PC-3 (cell line): Measurements from ENCODE around the gene UBL4A. TPM values are rescaled to one million over a fixed set of nuclear protein-coding genes. Genes with fewer than 3 reads are reported as not detected.

Source experiments
- ATAC-seq: fragments of 200-7000 bp; cut with Tn5 transposase; 2 replicates; pipeline ENCODE4 v1.9.1; 2020; ENCODE audit warnings: mild to moderate bottlenecking, moderate library complexity
- BruUV-seq: library from RNA; stranded (reverse); fragments of 400-500 nt; replicated peaks from 2 replicates; lab custom pipeline; 2021; lab: Mats Ljungman, UMichigan
- CTCF ChIA-PET: fragments of 300-600 bp; sonication (Branson Sonifier 250); formaldehyde crosslinking; loops from one replicate; lab custom pipeline; 2022; ENCODE audit warnings: antibody characterized with exemption; lab: Charles Lee
- POLR2A ChIA-PET: fragments of 300-600 bp; sonication (Branson Sonifier 250); formaldehyde crosslinking; loops from one replicate; lab custom pipeline; 2022; ENCODE audit warnings: antibody characterized with exemption; ENCODE audit not compliant: unreplicated experiment; lab: Charles Lee
- DNase-seq: peaks from one replicate; pipeline ENCODE4 v3.0.0-alpha.2; 2015
- H2AFZ ChIP-seq: fragments of 300-600 bp; sonication (generic); 2 replicates; pipeline ENCODE4 v1.6.0; 2016; ENCODE audit warnings: antibody characterized with exemption, low read length
- H3F3A ChIP-seq: fragments of 300-600 bp; sonication (generic); one replicate; pipeline ENCODE4 v1.6.0; 2017; ENCODE audit warnings: antibody characterized with exemption, low read length, control low read depth, mild to moderate bottlenecking; ENCODE audit not compliant: unreplicated experiment
- H3K27ac ChIP-seq: fragments of 300-600 bp; sonication (generic); 2 replicates; pipeline ENCODE4 v1.5.1; 2016; ENCODE audit warnings: mild to moderate bottlenecking, low read length
- H3K27me3 ChIP-seq: fragments of 300-600 bp; sonication (generic); 2 replicates; pipeline ENCODE4 v1.6.1; 2016; ENCODE audit warnings: low read length, mixed read lengths
- H3K36me3 ChIP-seq: fragments of 300-600 bp; sonication (generic); 2 replicates; pipeline ENCODE4 v1.6.1; 2016; ENCODE audit warnings: low read depth, mixed run types, low read length, mixed read lengths
- H3K4me1 ChIP-seq: fragments of 300-600 bp; sonication (generic); 2 replicates; pipeline ENCODE4 v1.5.1; 2016; ENCODE audit warnings: low read length; ENCODE audit not compliant: insufficient read depth
- H3K4me2 ChIP-seq: fragments of 300-600 bp; sonication (generic); 2 replicates; pipeline ENCODE4 v1.6.0; 2016; ENCODE audit warnings: low read length
- H3K4me3 ChIP-seq: fragments of 300-600 bp; sonication (generic); 2 replicates; pipeline ENCODE4 v1.5.1; 2016; ENCODE audit warnings: mild to moderate bottlenecking, low read length, mixed read lengths
- H3K79me2 ChIP-seq: fragments of 300-600 bp; sonication (generic); 2 replicates; pipeline ENCODE4 v1.6.1; 2017; ENCODE audit warnings: low read length, mixed read lengths
- H3K9ac ChIP-seq: fragments of 300-600 bp; sonication (generic); 2 replicates; pipeline ENCODE4 v1.6.0; 2016; ENCODE audit warnings: mild to moderate bottlenecking, low read length
- H3K9me2 ChIP-seq: fragments of 300-600 bp; sonication (generic); replicated peaks from 2 replicates; pipeline ENCODE4 v1.6.1; 2016; ENCODE audit warnings: mixed run types, low read length, mixed read lengths
- H3K9me3 ChIP-seq: fragments of 300-600 bp; sonication (generic); 2 replicates; pipeline ENCODE4 v1.6.1; 2016; ENCODE audit warnings: low read length, mixed read lengths
- H4K20me1 ChIP-seq: fragments of 300-600 bp; sonication (generic); 2 replicates; pipeline ENCODE4 v1.6.1; 2016; ENCODE audit warnings: low read length, mixed read lengths
- CTCF ChIP-seq: fragments of 300-600 bp; sonication (generic); conservative IDR thresholded peaks from 2 replicates; pipeline ENCODE4 v1.5.1; 2017; ENCODE audit warnings: antibody characterized with exemption, low read depth, mild to moderate bottlenecking, low read length
- EZH2 ChIP-seq: fragments of 300-600 bp; sonication (generic); IDR thresholded peaks from one replicate; pipeline ENCODE4 v1.6.1; 2017; ENCODE audit warnings: antibody characterized with exemption, mild to moderate bottlenecking, low read length; ENCODE audit not compliant: unreplicated experiment
- EZH2phosphoT487 ChIP-seq: fragments of 300-600 bp; sonication (generic); IDR thresholded peaks from 2 replicates; pipeline ENCODE4 v1.6.1; 2018; ENCODE audit warnings: mild to moderate bottlenecking, antibody characterized with exemption, low read length, borderline replicate concordance
- intact Hi-C: fragments of 100-400 bp; cut with micrococcal nuclease; formaldehyde crosslinking; loops from 2 replicates; pipeline ENCODE4 v1.9.0; 2023
- total RNA-seq: library from RNA; depleted of rRNA; stranded (reverse); fragments of >200 nt; gene quantifications from 2 replicates; pipeline ENCODE4 v1.2.3, GENCODE V29; 2014

The UBL4A gene
- total RNA-seq, 1 experiment from 2014 or later: 92.3 TPM

DNA sequence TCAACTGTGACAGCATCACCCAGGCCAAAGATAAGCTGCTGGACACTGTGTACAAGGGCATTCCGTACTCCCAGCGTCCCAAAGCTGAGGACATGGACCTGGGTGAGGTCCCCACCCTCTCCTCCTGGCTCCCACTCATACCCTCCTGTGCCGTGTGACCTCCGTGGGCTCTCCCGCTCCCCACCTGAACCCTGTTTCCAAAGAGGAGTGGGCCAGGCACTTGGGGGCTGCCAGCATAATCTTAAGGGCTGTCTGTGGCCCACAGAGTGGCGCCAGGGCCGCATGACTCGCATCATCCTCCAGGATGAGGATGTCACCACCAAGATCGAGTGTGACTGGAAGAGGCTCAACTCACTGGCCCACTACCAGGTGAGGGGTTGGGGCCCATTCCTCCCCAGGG lies 17.3 kb downstream of the UBL4A start:
- intact Hi-C loops: no loop called here
- Histone ChIP-seq H3K9me2 (no peaks in the 10 kb centered on the region), H3K36me3 (no peaks in the 10 kb centered on the region; the same call in 1 of the 2 replicates), H3F3A (no peaks in the 10 kb centered on the region), H3K4me1 (no peaks in the 10 kb centered on the region), H3K9me3 (no peaks in the 10 kb centered on the region), H2AFZ (no peak overlapping the region), H4K20me1 (no peaks in the 10 kb centered on the region), H3K4me3 (no peak overlapping the region), H3K27me3 (no peaks in the 10 kb centered on the region), H3K9ac (no peak overlapping the region), H3K4me2 (no peak overlapping the region), H3K79me2 (no peaks in the 10 kb centered on the region), H3K27ac (no peak overlapping the region)
- no peak for ATAC-seq
- POLR2A ChIA-PET: no interaction called here
- BruUV-seq: no TSS peak
- CTCF ChIA-PET: no interaction called here
- DNase-seq: no peak
- TF ChIP-seq EZH2phosphoT487 (no peak), EZH2 (no peak), CTCF (no peak)

DNA sequence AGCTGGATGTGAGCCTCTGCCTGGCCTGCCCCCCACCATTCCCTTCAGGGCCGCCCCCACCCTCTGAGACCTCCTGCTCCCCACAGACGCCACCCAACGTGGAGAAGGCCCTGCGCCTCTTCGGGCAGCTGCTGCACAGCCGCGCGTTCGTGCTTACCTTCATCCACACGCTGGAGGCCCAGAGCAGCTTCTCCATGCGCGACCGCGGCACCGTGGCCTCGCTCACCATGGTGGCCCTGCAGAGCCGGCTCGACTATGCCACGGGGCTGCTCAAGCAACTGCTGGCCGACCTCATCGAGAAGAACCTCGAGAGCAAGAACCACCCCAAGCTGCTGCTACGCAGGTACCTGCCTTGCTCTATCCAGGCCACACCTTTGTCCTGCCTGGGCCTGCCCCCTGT lies 18.2 kb downstream of the UBL4A start:
- BruUV-seq: no TSS peak
- Histone ChIP-seq H3K9me2 (no peaks in the 10 kb centered on the region), H3K4me2 (no peak overlapping the region), H3K4me1 (no peaks in the 10 kb centered on the region), H3K36me3 (no peaks in the 10 kb centered on the region; the same call in 1 of the 2 replicates), H2AFZ (no peak overlapping the region), H3K9ac (no peak overlapping the region), H3F3A (no peaks in the 10 kb centered on the region), H3K27me3 (no peaks in the 10 kb centered on the region), H3K9me3 (no peaks in the 10 kb centered on the region), H3K27ac (no peak overlapping the region), H3K79me2 (no peaks in the 10 kb centered on the region), H3K4me3 (no peak overlapping the region), H4K20me1 (no peaks in the 10 kb centered on the region)
- ChIA-PET POLR2A (no interaction called here), CTCF (no interaction called here)
- ATAC-seq (no peak), DNase-seq (no peak)
- intact Hi-C loops: no loop called here
- no peak for TF ChIP-seq CTCF
- no peak for TF ChIP-seq EZH2phosphoT487
- TF ChIP-seq EZH2: no peak

- H3F3A ChIP-seq: no peaks in the 10 kb centered on the region
- H3K27ac ChIP-seq: no peak overlapping the region
- H3K4me1 ChIP-seq: no peaks in the 10 kb centered on the region
- no peak overlapping the region for H3K4me3 ChIP-seq
- H3K36me3 ChIP-seq: no peaks in the 10 kb centered on the region; the same call in 1 of the 2 replicates
- POLR2A ChIA-PET: no interaction called here
- H3K79me2 ChIP-seq: no peaks in the 10 kb centered on the region
- CTCF ChIA-PET: no interaction called here
- no peaks in the 10 kb centered on the region for H3K27me3 ChIP-seq
- no peak for ATAC-seq
- H3K9me3 ChIP-seq: no peaks in the 10 kb centered on the region
- H4K20me1 ChIP-seq: no peaks in the 10 kb centered on the region
- intact Hi-C loops: no loop called here
- no peak overlapping the region for H2AFZ ChIP-seq
- no peaks in the 10 kb centered on the region for H3K9me2 ChIP-seq
- no TSS peak for BruUV-seq
- H3K4me2 ChIP-seq: no peak overlapping the region
- DNase-seq: no peak
- no peak overlapping the region for H3K9ac ChIP-seq
- TF ChIP-seq EZH2phosphoT487 (no peak), CTCF (no peak), EZH2 (no peak)
Measured at GRCh38 chrX:154467556-154467955, 18.9 kb downstream of the UBL4A start.
